Esophagus squamous epithelium (tissue), 4 donors: ENCODE data around the gene TMEM132D.

Source experiments
- CTCF ChIP-seq, 6 experiments: fragments of 450-650 bp in 4 of 6; fragments of 200-600 bp in 2 of 6; sonication (generic) in 2 of 6; IDR thresholded peaks; one replicate each; pipeline ENCODE4 v1.5.1; 2016 to 2019; ENCODE audit warnings: antibody characterized with exemption in 6 of 6, mild to moderate bottlenecking in 4 of 6, moderate library complexity in 4 of 6
- POLR2A ChIP-seq, 4 donors: fragments of 450-650 bp; IDR thresholded peaks; one replicate each; pipeline ENCODE4 v1.6.1; 2017; ENCODE audit warnings: antibody characterized with exemption in 4 of 4, mild to moderate bottlenecking in 4 of 4, moderate library complexity in 3 of 4

GRCh38 chr12:129127771-129128170, 776.1 kb downstream of the TMEM132D start:
- TF ChIP-seq CTCF (IDR thresholded peaks at IDR 0.05) (no peak), POLR2A (IDR thresholded peaks at IDR 0.05) (no peak)
